Measurements from ENCODE around the gene AHRR. TPM values are rescaled to one million over a fixed set of nuclear protein-coding genes. Genes with fewer than 3 reads are reported as not detected.

AHRR gene
- total and polyA plus RNA-seq, 9 of the 15 experiments (the other 6 are each of a cell fraction or from before 2014, with no cell fraction given) = 0.06 to 1.6 (median 0.75) TPM; not detected in 1

- intact Hi-C loops (cut with micrococcal nuclease) = no loop called here
- Histone ChIP-seq H3K4me3 (no peak overlapping the region), H2AFZ (ENCODE audit: low read depth, low read length) (no peak overlapping the region), H3K9me1 (ENCODE audit: control insufficient read depth, insufficient read depth, low read length) (no peaks in the 10 kb centered on the region), H3K9ac (ENCODE audit: insufficient read depth in 1 of 2, low read depth in 2 of 2, low read length in 2 of 2) (no peak overlapping the region), H3K27ac (ENCODE audit: extremely low read depth, low read depth, low read length) (no peak overlapping the region), H3K36me3 (ENCODE audit: control insufficient read depth, insufficient read depth, low read length) (no peaks in the 10 kb centered on the region), H3K79me2 (ENCODE audit: control insufficient read depth, insufficient read depth, low read length) (no peaks in the 10 kb centered on the region), H4K20me1 (replicated peaks; ENCODE audit: control insufficient read depth, insufficient read depth, low read length) (peaks cover 47% of the 10 kb centered on the region), H3K4me1 (replicated peaks in 1 of 2; ENCODE audit: control insufficient read depth in 2 of 2, insufficient read depth in 2 of 2, low read length in 2 of 2) (peaks cover 0 to 33% of the 10 kb centered on the region in 2 experiments; a peak in 2 of 5 replicates), H3K27me3 (ENCODE audit: control insufficient read depth in 2 of 2, insufficient read depth in 2 of 2, low read length in 2 of 2) (peaks cover 79 to 96% of the 10 kb centered on the region in 2 experiments), H3K4me2 (ENCODE audit: insufficient read depth, low read length) (no peak overlapping the region), H3K9me3 (replicated peaks; ENCODE audit: control insufficient read depth, insufficient read depth, low read depth, low read length) (no peaks in the 10 kb centered on the region)
- no peak for DNase-seq (ENCODE audit: extremely low read depth in 1 of 4, low spot score in 3 of 4)
- POLR2A ChIA-PET = no interaction called here
- 13% methylated on average over 25 of the region's 27 CpGs for WGBS (ENCODE audit: insufficient coverage, low coverage, missing lambda C conversion rate)
- CTCF ChIA-PET (ENCODE audit: low intra/inter-chr PET ratio) = no interaction called here
- no TSS peak for BruUV-seq (replicated peaks)
- in situ Hi-C loops (cut with MboI) = no loop called here
- FAIRE-seq = no peak
- ATAC-seq = no peak
- TF ChIP-seq NR2C2 (CRISPR knock-in tag; IDR thresholded peaks at IDR 0.05) = no peak
- TF ChIP-seq NR2C2 (tag; IDR thresholded peaks at IDR 0.05) = no peak
- TF ChIP-seq, protein P1, sequence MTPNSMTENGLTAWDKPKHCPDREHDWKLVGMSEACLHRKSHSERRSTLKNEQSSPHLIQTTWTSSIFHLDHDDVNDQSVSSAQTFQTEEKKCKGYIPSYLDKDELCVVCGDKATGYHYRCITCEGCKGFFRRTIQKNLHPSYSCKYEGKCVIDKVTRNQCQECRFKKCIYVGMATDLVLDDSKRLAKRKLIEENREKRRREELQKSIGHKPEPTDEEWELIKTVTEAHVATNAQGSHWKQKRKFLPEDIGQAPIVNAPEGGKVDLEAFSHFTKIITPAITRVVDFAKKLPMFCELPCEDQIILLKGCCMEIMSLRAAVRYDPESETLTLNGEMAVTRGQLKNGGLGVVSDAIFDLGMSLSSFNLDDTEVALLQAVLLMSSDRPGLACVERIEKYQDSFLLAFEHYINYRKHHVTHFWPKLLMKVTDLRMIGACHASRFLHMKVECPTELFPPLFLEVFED (CRISPR knock-in tag; conservative IDR thresholded peaks at IDR 0.05) = no peak
- TF ChIP-seq E2F5 (CRISPR knock-in tag; IDR thresholded peaks at IDR 0.05) = no peak
- TF ChIP-seq, protein P2, sequence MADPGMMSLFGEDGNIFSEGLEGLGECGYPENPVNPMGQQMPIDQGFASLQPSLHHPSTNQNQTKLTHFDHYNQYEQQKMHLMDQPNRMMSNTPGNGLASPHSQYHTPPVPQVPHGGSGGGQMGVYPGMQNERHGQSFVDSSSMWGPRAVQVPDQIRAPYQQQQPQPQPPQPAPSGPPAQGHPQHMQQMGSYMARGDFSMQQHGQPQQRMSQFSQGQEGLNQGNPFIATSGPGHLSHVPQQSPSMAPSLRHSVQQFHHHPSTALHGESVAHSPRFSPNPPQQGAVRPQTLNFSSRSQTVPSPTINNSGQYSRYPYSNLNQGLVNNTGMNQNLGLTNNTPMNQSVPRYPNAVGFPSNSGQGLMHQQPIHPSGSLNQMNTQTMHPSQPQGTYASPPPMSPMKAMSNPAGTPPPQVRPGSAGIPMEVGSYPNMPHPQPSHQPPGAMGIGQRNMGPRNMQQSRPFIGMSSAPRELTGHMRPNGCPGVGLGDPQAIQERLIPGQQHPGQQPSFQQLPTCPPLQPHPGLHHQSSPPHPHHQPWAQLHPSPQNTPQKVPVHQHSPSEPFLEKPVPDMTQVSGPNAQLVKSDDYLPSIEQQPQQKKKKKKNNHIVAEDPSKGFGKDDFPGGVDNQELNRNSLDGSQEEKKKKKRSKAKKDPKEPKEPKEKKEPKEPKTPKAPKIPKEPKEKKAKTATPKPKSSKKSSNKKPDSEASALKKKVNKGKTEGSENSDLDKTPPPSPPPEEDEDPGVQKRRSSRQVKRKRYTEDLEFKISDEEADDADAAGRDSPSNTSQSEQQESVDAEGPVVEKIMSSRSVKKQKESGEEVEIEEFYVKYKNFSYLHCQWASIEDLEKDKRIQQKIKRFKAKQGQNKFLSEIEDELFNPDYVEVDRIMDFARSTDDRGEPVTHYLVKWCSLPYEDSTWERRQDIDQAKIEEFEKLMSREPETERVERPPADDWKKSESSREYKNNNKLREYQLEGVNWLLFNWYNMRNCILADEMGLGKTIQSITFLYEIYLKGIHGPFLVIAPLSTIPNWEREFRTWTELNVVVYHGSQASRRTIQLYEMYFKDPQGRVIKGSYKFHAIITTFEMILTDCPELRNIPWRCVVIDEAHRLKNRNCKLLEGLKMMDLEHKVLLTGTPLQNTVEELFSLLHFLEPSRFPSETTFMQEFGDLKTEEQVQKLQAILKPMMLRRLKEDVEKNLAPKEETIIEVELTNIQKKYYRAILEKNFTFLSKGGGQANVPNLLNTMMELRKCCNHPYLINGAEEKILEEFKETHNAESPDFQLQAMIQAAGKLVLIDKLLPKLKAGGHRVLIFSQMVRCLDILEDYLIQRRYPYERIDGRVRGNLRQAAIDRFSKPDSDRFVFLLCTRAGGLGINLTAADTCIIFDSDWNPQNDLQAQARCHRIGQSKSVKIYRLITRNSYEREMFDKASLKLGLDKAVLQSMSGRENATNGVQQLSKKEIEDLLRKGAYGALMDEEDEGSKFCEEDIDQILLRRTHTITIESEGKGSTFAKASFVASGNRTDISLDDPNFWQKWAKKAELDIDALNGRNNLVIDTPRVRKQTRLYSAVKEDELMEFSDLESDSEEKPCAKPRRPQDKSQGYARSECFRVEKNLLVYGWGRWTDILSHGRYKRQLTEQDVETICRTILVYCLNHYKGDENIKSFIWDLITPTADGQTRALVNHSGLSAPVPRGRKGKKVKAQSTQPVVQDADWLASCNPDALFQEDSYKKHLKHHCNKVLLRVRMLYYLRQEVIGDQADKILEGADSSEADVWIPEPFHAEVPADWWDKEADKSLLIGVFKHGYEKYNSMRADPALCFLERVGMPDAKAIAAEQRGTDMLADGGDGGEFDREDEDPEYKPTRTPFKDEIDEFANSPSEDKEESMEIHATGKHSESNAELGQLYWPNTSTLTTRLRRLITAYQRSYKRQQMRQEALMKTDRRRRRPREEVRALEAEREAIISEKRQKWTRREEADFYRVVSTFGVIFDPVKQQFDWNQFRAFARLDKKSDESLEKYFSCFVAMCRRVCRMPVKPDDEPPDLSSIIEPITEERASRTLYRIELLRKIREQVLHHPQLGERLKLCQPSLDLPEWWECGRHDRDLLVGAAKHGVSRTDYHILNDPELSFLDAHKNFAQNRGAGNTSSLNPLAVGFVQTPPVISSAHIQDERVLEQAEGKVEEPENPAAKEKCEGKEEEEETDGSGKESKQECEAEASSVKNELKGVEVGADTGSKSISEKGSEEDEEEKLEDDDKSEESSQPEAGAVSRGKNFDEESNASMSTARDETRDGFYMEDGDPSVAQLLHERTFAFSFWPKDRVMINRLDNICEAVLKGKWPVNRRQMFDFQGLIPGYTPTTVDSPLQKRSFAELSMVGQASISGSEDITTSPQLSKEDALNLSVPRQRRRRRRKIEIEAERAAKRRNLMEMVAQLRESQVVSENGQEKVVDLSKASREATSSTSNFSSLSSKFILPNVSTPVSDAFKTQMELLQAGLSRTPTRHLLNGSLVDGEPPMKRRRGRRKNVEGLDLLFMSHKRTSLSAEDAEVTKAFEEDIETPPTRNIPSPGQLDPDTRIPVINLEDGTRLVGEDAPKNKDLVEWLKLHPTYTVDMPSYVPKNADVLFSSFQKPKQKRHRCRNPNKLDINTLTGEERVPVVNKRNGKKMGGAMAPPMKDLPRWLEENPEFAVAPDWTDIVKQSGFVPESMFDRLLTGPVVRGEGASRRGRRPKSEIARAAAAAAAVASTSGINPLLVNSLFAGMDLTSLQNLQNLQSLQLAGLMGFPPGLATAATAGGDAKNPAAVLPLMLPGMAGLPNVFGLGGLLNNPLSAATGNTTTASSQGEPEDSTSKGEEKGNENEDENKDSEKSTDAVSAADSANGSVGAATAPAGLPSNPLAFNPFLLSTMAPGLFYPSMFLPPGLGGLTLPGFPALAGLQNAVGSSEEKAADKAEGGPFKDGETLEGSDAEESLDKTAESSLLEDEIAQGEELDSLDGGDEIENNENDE (IDR thresholded peaks at IDR 0.05; ENCODE audit: low read depth, low read length) = no peak
- no peak for TF ChIP-seq ZNF324 (CRISPR knock-in tag; IDR thresholded peaks at IDR 0.05)
- TF ChIP-seq ZNF436 (CRISPR knock-in tag; IDR thresholded peaks at IDR 0.05) = no peak
- TF ChIP-seq SMC3 (conservative IDR thresholded peaks at IDR 0.05; ENCODE audit: insufficient read depth, low read depth, low read length) = no peak
Observed at GRCh38 chr5:372996-373709, 51.6 kb downstream of the AHRR start.
